Liver (tissue), 9 donors: ENCODE data around the gene GNAO1. TPM values are rescaled to one million over a fixed set of nuclear protein-coding genes. Genes with fewer than 3 reads are reported as not detected.

Source experiments
- DNase-seq: peaks from one replicate; pipeline ENCODE4 v3.0.0-alpha.2; 2017; ENCODE audit warnings: low spot score
- H3K27ac ChIP-seq, 2 donors: one replicate each; pipeline ENCODE4 v1.7.0; 2013; ENCODE audit warnings: inconsistent platforms in 2 of 2, low read length in 2 of 2, control low read depth in 1 of 2, low read depth in 1 of 2, mild to moderate bottlenecking in 1 of 2
- H3K27me3 ChIP-seq, 4 donors: one replicate each; pipeline versions ENCODE4 v1.6.1 to v1.7.0; 2013; ENCODE audit warnings: low read length in 3 of 4, inconsistent platforms in 1 of 4, mild to moderate bottlenecking in 1 of 4, moderate library complexity in 1 of 4; ENCODE audit not compliant: control insufficient read depth in 4 of 4, insufficient read depth in 4 of 4
- H3K36me3 ChIP-seq, 4 donors: one replicate each; pipeline versions ENCODE4 v1.6.1 to v1.7.0; 2013; ENCODE audit warnings: low read length in 3 of 4, mild to moderate bottlenecking in 3 of 4, low read depth in 1 of 4, moderate library complexity in 1 of 4; ENCODE audit not compliant: control insufficient read depth in 4 of 4, insufficient read depth in 3 of 4
- H3K4me1 ChIP-seq, 4 donors: one replicate each; pipeline versions ENCODE4 v1.6.1 to v1.7.0; 2013; ENCODE audit warnings: low read length in 3 of 4, mild to moderate bottlenecking in 3 of 4, moderate library complexity in 1 of 4; ENCODE audit not compliant: control insufficient read depth in 4 of 4, insufficient read depth in 4 of 4
- H3K4me3 ChIP-seq, 3 donors: one replicate each; pipeline versions ENCODE4 v1.6.1 to v1.7.0; 2013; ENCODE audit warnings: low read length in 3 of 3, control low read depth in 1 of 3, low read depth in 1 of 3, mild to moderate bottlenecking in 1 of 3
- H3K9ac ChIP-seq, 2 donors: one replicate each; pipeline ENCODE4 v1.7.0; 2013; ENCODE audit warnings: low read length in 2 of 2, mild to moderate bottlenecking in 2 of 2, moderate library complexity in 2 of 2, control low read depth in 1 of 2, low read depth in 1 of 2
- H3K9me3 ChIP-seq, 4 donors: one replicate each; pipeline versions ENCODE4 v1.6.1 to v1.7.0; 2013; ENCODE audit warnings: low read length in 3 of 4; ENCODE audit not compliant: control insufficient read depth in 4 of 4
- EGR1 ChIP-seq, 2 donors: IDR thresholded peaks; 2 replicates each; pipeline ENCODE4 v1.6.1; 2016 to 2018; ENCODE audit warnings: antibody characterized with exemption in 2 of 2, low read depth in 2 of 2
- FOXA2 ChIP-seq: IDR thresholded peaks from 2 replicates; pipeline ENCODE4 v1.6.1; 2016; ENCODE audit warnings: antibody characterized with exemption
- GABPA ChIP-seq, 2 donors: IDR thresholded peaks in 1 of 2; conservative IDR thresholded peaks in 1 of 2; 2 replicates each; pipeline ENCODE4 v1.6.1; 2016; ENCODE audit warnings: antibody characterized with exemption in 2 of 2, mild to moderate bottlenecking in 1 of 2, moderate library complexity in 1 of 2
- HNF4A ChIP-seq, 2 donors: conservative IDR thresholded peaks; 2 replicates each; pipeline ENCODE4 v1.6.1; 2016; ENCODE audit warnings: antibody characterized with exemption in 2 of 2, mild to moderate bottlenecking in 2 of 2
- HNF4G ChIP-seq: IDR thresholded peaks from 2 replicates; pipeline ENCODE4 v1.6.1; 2016; ENCODE audit warnings: antibody characterized with exemption
- MAX ChIP-seq: IDR thresholded peaks from 2 replicates; pipeline ENCODE4 v1.6.1; 2016; ENCODE audit warnings: antibody characterized with exemption
- NR2F2 ChIP-seq: IDR thresholded peaks from 2 replicates; pipeline ENCODE4 v1.6.1; 2016; ENCODE audit warnings: antibody characterized with exemption
- RAD21 ChIP-seq, 2 donors: IDR thresholded peaks; 2 replicates each; pipeline ENCODE4 v1.6.1; 2016; ENCODE audit warnings: antibody characterized with exemption in 2 of 2, mild to moderate bottlenecking in 2 of 2
- RXRA ChIP-seq, 2 donors: IDR thresholded peaks; 2 replicates each; pipeline ENCODE4 v1.6.1; 2017 to 2018; ENCODE audit warnings: antibody characterized with exemption in 2 of 2, mild to moderate bottlenecking in 1 of 2
- SP1 ChIP-seq: IDR thresholded peaks from 2 replicates; pipeline ENCODE4 v1.6.1; 2018; ENCODE audit warnings: antibody characterized with exemption, mild to moderate bottlenecking
- TAF1 ChIP-seq: conservative IDR thresholded peaks from 2 replicates; pipeline ENCODE4 v1.6.1; 2016; ENCODE audit warnings: antibody characterized with exemption, mild to moderate bottlenecking
- WGBS: extraction: QIAGEN DNeasy Blood & Tissue Kit; methylation state at CpG from one replicate; pipeline ENCODE4 v1.1.7; 2013; 5-methylcytosine and 5-hydroxymethylcytosine counted together
- polyA plus RNA-seq, 2 donors: library from polyadenylated mRNA; stranded (reverse) in 1 of 2; unstranded in 1 of 2; fragments of 200-250 nt in 1 of 2; fragments of >200 nt in 1 of 2; fragmentation: Nextera tagmentation in 1 of 2; extraction: Ambion mirVana in 1 of 2; gene quantifications; one replicate each; pipeline versions ENCODE4 v1.2.1 to v1.2.3, GENCODE V29; 2013 to 2015
- total RNA-seq, 2 donors: library from RNA; depleted of rRNA; stranded (reverse); fragments of >200 nt; gene quantifications; one replicate each; pipeline ENCODE4 v1.2.3, GENCODE V29; 2014
- TF ChIP-seq, protein P1 (sequence below): IDR thresholded peaks from 2 replicates; pipeline ENCODE4 v1.6.1; 2016; ENCODE audit warnings: antibody characterized with exemption, mild to moderate bottlenecking
- TF ChIP-seq, protein P2 (sequence below): IDR thresholded peaks from 2 replicates; pipeline ENCODE4 v1.6.1; 2016; ENCODE audit warnings: antibody characterized with exemption
- donor health status: healthy.
- donor health status: healthy.
- donor health status: healthy.
- donor health status: healthy.
- donor health status: healthy.

GNAO1 gene
- total and polyA plus RNA-seq, 4 donors, result 0.61 to 15.1 (median 7.0) TPM

GRCh38 chr16:56289862-56290261 is 98.6 kb downstream of the GNAO1 start:
- Histone ChIP-seq H3K36me3 (peaks cover 0 to 9% (median under 1%) of the 10 kb centered on the region in 4 donors), H3K4me3 (no peak overlapping the region), H3K27ac (no peak overlapping the region), H3K27me3 (no peaks in the 10 kb centered on the region), H3K9ac (no peak overlapping the region), H3K9me3 (no peaks in the 10 kb centered on the region), H3K4me1 (peaks cover 0 to 8% (median 2%) of the 10 kb centered on the region in 4 donors)
- no peak for DNase-seq
- 81% methylated on average over 4 of the region's 4 CpGs for WGBS
- TF ChIP-seq TAF1 (no peak), GABPA (IDR thresholded peaks at IDR 0.05 in 1 of 2, conservative IDR thresholded peaks at IDR 0.05 in 1 of 2) (no peak)

DNA sequence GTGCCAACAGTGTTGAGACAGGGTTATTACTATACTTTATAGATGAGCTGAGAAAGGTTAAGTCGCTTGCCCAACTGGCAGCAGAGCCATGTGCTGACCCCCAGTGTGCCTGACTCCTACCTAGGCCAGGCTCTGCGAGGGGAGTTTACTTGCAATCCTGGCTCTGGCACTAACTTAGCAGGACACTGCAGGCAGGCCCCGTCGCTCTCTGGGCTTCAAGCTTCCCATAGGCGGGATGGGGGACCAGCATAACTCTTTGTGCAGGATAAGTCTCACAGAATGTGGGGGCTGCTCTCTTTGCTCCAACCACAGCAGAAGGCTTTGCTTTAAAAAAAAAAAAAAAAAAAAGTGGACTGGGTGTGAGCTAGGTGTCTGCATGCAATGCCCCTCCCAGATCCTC is 102.7 kb downstream of the GNAO1 start:
- H3K27ac ChIP-seq, result no peak overlapping the region

GRCh38 chr16:56294579-56294978 is 103.3 kb downstream of the GNAO1 start:
- H3K4me1 ChIP-seq, result peaks cover 0 to 13% (median 3%) of the 10 kb centered on the region in 4 donors
- H3K9ac ChIP-seq, result no peak overlapping the region
- TF ChIP-seq EGR1 (IDR thresholded peaks at IDR 0.05; ENCODE audit: low read depth in 2 of 2) (no peak), RXRA (IDR thresholded peaks at IDR 0.05) (no peak), SP1 (no peak), RAD21 (IDR thresholded peaks at IDR 0.05) (no peak), HNF4A (conservative IDR thresholded peaks at IDR 0.05) (no peak), HNF4G (no peak), FOXA2 (no peak), NR2F2 (no peak)
- TF ChIP-seq, protein P1, sequence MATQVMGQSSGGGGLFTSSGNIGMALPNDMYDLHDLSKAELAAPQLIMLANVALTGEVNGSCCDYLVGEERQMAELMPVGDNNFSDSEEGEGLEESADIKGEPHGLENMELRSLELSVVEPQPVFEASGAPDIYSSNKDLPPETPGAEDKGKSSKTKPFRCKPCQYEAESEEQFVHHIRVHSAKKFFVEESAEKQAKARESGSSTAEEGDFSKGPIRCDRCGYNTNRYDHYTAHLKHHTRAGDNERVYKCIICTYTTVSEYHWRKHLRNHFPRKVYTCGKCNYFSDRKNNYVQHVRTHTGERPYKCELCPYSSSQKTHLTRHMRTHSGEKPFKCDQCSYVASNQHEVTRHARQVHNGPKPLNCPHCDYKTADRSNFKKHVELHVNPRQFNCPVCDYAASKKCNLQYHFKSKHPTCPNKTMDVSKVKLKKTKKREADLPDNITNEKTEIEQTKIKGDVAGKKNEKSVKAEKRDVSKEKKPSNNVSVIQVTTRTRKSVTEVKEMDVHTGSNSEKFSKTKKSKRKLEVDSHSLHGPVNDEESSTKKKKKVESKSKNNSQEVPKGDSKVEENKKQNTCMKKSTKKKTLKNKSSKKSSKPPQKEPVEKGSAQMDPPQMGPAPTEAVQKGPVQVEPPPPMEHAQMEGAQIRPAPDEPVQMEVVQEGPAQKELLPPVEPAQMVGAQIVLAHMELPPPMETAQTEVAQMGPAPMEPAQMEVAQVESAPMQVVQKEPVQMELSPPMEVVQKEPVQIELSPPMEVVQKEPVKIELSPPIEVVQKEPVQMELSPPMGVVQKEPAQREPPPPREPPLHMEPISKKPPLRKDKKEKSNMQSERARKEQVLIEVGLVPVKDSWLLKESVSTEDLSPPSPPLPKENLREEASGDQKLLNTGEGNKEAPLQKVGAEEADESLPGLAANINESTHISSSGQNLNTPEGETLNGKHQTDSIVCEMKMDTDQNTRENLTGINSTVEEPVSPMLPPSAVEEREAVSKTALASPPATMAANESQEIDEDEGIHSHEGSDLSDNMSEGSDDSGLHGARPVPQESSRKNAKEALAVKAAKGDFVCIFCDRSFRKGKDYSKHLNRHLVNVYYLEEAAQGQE, result no peak
- TF ChIP-seq, protein P2, sequence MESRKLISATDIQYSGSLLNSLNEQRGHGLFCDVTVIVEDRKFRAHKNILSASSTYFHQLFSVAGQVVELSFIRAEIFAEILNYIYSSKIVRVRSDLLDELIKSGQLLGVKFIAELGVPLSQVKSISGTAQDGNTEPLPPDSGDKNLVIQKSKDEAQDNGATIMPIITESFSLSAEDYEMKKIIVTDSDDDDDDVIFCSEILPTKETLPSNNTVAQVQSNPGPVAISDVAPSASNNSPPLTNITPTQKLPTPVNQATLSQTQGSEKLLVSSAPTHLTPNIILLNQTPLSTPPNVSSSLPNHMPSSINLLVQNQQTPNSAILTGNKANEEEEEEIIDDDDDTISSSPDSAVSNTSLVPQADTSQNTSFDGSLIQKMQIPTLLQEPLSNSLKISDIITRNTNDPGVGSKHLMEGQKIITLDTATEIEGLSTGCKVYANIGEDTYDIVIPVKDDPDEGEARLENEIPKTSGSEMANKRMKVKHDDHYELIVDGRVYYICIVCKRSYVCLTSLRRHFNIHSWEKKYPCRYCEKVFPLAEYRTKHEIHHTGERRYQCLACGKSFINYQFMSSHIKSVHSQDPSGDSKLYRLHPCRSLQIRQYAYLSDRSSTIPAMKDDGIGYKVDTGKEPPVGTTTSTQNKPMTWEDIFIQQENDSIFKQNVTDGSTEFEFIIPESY, result no peak
- no peak overlapping the region for H3K4me3 ChIP-seq
- no peak overlapping the region for H3K27ac ChIP-seq
- H3K9me3 ChIP-seq, result no peaks in the 10 kb centered on the region
- H3K27me3 ChIP-seq, result no peaks in the 10 kb centered on the region
- no peak for DNase-seq
- peaks cover 0 to 4% (median 0%) of the 10 kb centered on the region in 4 donors for H3K36me3 ChIP-seq
- WGBS, result 80% methylated on average over 2 of the region's 2 CpGs

More for the DNA sequence above, 102.7 kb downstream of the GNAO1 start:
- peaks cover 0 to 4% (median 0%) of the 10 kb centered on the region in 4 donors for H3K36me3 ChIP-seq
- peaks cover 0 to 13% (median 3%) of the 10 kb centered on the region in 4 donors for H3K4me1 ChIP-seq
- DNase-seq, result no peak
- no peak overlapping the region for H3K4me3 ChIP-seq
- WGBS, result 95% methylated on average over 5 of the region's 5 CpGs
- TF ChIP-seq RXRA (IDR thresholded peaks at IDR 0.05), result no peak
- no peak for TF ChIP-seq MAX
- no peak for TF ChIP-seq FOXA2
- no peak for TF ChIP-seq GABPA (IDR thresholded peaks at IDR 0.05 in 1 of 2, conservative IDR thresholded peaks at IDR 0.05 in 1 of 2)
- no peak for TF ChIP-seq TAF1
- H3K9me3 ChIP-seq, result no peaks in the 10 kb centered on the region
- H3K27me3 ChIP-seq, result no peaks in the 10 kb centered on the region
- H3K9ac ChIP-seq, result no peak overlapping the region
